ENCODE measurements around the gene YWHAB. TPM values are rescaled to one million over a fixed set of nuclear protein-coding genes. Genes with fewer than 3 reads are reported as not detected.

The YWHAB gene
- total and polyA plus RNA-seq, 10 of the 15 experiments (the other 5 are each of a cell fraction or from before 2014, with no cell fraction given): 63.5 to 323 (median 144) TPM

GRCh38 chr20:44921447-44921846, 35.9 kb downstream of the YWHAB start:
- TF ChIP-seq EP300 (IDR thresholded peaks at IDR 0.05; ENCODE audit: borderline replicate concordance in 1 of 2, control insufficient read depth in 1 of 2, low read depth in 2 of 2, low read length in 2 of 2) (no peak), EED (IDR thresholded peaks at IDR 0.05; ENCODE audit: low read depth) (no peak), SKIL (IDR thresholded peaks at IDR 0.05; ENCODE audit: low read depth, poor library complexity, severe bottlenecking) (no peak), CEBPZ (IDR thresholded peaks at IDR 0.05; ENCODE audit: low read depth, low read length) (no peak), BCLAF1 (IDR thresholded peaks at IDR 0.05) (no peak), POU2F2 (IDR thresholded peaks at IDR 0.05; ENCODE audit: borderline replicate concordance, low read depth, low read length) (no peak), SREBF1 (IDR thresholded peaks at IDR 0.05; ENCODE audit: low read length) (no peak), RFX5 (IDR thresholded peaks at IDR 0.05; ENCODE audit: low read depth, low read length) (no peak), CREB1 (IDR thresholded peaks at IDR 0.05; ENCODE audit: low read depth) (no peak), ZZZ3 (IDR thresholded peaks at IDR 0.05; ENCODE audit: control insufficient read depth, insufficient read length, low read depth) (no peak), ASH2L (IDR thresholded peaks at IDR 0.05; ENCODE audit: borderline replicate concordance, low read depth) (no peak), ZNF384 (IDR thresholded peaks at IDR 0.05; ENCODE audit: borderline replicate concordance, low read depth, low read length) (no peak), IRF3 (IDR thresholded peaks at IDR 0.05) (no peak)
- no peaks in the 10 kb centered on the region for H3K79me2 ChIP-seq (ENCODE audit: control insufficient read depth, insufficient read depth, low read length)
- no TSS peak for BruUV-seq (replicated peaks)
- CTCF ChIA-PET: no interaction called here
- H3K36me3 ChIP-seq (ENCODE audit: control insufficient read depth in 2 of 2, insufficient read depth in 2 of 2, low read length in 1 of 2): peaks cover 5 to 6% of the 10 kb centered on the region in 2 experiments; a peak in 3 of 4 replicates
- H3K27ac ChIP-seq (ENCODE audit: control insufficient read depth, insufficient read depth): no peak overlapping the region
- RAD21 ChIA-PET (ENCODE audit: unreplicated experiment): no interaction called here
- no peak for FAIRE-seq
- no peak overlapping the region for H3K9ac ChIP-seq (ENCODE audit: control insufficient read depth, insufficient read depth, low read length)
- H4K20me1 ChIP-seq (ENCODE audit: control insufficient read depth, insufficient read depth): no peaks in the 10 kb centered on the region
- H2AFZ ChIP-seq (ENCODE audit: control insufficient read depth, low read depth, low read length): no peak overlapping the region
- intact Hi-C loops (cut with micrococcal nuclease; ENCODE audit: unreplicated experiment): no loop called here
- over 99% methylated on average over 10 of the region's 14 CpGs for WGBS (ENCODE audit: insufficient coverage, insufficient replicate concordance, low lambda C conversion rate, missing lambda C conversion rate)
- H3K4me2 ChIP-seq (ENCODE audit: control insufficient read depth, insufficient read depth): no peak overlapping the region
- H3K27me3 ChIP-seq (replicated peaks in 1 of 2; ENCODE audit: control insufficient read depth in 2 of 2, insufficient read depth in 2 of 2, low read length in 1 of 2): no peaks in the 10 kb centered on the region
- SMC1A ChIA-PET (ENCODE audit: uncharacterized antibody, unreplicated experiment): no interaction called here
- no peaks in the 10 kb centered on the region for H3K9me3 ChIP-seq (replicated peaks; ENCODE audit: control insufficient read depth, insufficient read depth, low read length)
- in situ Hi-C loops (cut with MboI): no loop called here
- POLR2A ChIA-PET: no interaction called here
- DNase-seq (ENCODE audit: low read depth, low spot score): no peak
- no peaks in the 10 kb centered on the region for H3K4me1 ChIP-seq (ENCODE audit: control insufficient read depth, insufficient read depth, low read length)
- no peak overlapping the region for H3K4me3 ChIP-seq
- no peak for ATAC-seq
